ENCODE data around the gene FGB.

GRCh38 chr4:154604696-154605200 is 41.9 kb downstream of the FGB start:
- TF ChIP-seq CTCF (IDR thresholded peaks at IDR 0.05), result no peak
- TF ChIP-seq SIN3A (IDR thresholded peaks at IDR 0.05; ENCODE audit: borderline replicate concordance, insufficient read depth, low read depth, low read length), result no peak
- TF ChIP-seq REST (IDR thresholded peaks at IDR 0.05; ENCODE audit: insufficient read depth in 1 of 2, low read depth in 2 of 2, low read length in 1 of 2), result no peak
- no peak for TF ChIP-seq POLR2AphosphoS5 (IDR thresholded peaks at IDR 0.05; ENCODE audit: low read depth, low read length)
- no peak for TF ChIP-seq TCF7L2 (IDR thresholded peaks at IDR 0.05; ENCODE audit: low read depth, low read length)
